Middle frontal gyrus (tissue), 1 donor: ENCODE data around the gene SPIC.
"Not testable (repeated sequence)": the region's sequence is repeated elsewhere in the genome, so short reads cannot be mapped to it uniquely, and the experiment has no call there.

Experiments
- DNase-seq: peaks from one replicate; pipeline ENCODE4 v3.0.0-alpha.2; 2015; ENCODE audit warnings: low spot score; ENCODE audit errors: extremely low spot score

SPIC gene

DNA sequence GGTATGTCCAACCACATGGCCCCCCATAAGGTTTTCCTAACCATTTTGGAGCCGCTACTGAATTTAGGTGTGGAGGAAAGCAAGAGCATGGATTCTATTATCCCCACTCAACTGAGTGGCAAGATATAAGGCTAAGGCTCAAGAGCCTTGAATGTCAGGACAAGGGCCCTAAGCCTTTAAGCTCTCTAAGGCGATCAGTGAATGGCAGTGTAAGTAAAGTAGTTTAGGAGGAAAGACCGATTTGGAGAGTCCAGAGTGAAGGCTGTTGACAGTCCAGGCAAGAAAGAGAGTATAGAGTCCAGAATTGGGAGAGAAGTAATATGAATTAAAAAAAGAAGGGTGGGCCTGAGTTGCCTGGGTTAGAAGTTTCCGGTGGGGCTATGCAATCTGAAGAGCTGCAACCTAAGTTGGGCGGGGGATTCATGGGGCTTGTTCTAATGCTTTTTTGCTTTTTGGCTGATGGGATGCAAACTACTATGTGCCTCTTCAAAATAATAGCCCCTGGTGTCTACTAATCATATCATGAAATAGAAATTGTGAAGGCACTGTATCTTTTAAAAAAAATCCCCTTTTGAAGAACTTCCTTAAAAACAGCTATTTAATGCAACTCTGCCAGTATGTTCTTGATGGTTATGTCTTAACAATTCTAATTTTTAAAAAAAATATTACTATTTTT lies at the start of gene SPIC:
Gene SPIC, plus strand, starts transcription at position 626 of the 676 bp plus-strand sequence. CDS start 1,569 bp downstream, outside the sequence.
- DNase-seq = no peak

DNA sequence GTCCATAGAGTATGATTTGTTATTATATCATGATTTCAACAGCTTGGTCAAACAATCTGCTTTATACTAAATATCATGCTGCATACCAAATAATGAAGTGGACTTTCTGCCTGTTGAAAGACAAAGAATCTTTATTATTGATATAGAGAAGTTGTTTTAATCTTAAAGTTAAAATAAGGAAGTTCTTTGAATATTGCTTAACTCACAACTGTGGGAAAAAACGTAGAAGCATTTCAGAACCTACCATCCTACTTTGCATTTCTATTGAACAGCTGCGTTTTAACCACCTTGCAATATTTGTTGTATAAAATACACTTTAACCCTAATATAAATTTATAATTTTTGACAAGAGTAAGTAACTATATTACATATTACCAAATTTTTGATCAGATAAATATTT lies 44.7 kb upstream of the SPIC start:
- DNase-seq = no peak

DNA sequence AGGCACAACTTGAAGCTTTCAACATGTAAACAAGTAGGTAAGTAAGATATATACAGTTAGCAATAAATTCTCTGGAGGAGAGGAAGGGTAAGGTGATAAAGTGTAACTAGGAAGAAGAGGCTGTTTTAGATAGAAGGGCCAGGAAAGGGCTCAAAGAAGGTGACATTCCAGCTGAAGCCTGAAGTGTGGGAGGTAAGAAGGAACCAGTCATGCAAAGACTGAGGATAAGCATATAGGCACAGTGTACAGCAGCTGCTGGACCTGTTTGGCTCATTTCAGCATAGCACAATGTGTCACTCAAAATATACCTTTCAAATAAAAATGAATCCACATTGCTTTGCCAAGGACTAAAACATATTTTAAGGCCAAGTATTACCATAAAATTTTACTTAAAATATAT lies 39.0 kb upstream of the SPIC start:
- no peak for DNase-seq

DNA sequence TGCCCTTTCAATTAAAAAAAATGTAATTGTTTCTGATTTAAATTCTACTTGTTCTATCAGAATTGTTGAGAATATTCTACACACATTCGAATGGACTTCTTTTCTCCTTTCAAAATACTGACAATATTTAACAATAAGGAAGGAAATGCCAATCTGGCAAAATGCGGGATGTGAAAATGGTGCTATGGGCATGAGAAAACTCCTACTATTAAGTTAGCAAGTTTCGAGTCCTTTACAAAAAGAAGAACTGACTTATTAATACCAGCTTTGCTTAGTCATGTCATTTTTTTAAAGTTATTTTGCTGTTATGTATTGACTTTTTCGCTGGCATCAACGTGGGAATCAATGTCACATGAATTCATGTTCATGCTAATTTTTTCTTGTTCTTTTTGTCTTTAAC lies 35.9 kb upstream of the SPIC start:
- DNase-seq = no peak

DNA sequence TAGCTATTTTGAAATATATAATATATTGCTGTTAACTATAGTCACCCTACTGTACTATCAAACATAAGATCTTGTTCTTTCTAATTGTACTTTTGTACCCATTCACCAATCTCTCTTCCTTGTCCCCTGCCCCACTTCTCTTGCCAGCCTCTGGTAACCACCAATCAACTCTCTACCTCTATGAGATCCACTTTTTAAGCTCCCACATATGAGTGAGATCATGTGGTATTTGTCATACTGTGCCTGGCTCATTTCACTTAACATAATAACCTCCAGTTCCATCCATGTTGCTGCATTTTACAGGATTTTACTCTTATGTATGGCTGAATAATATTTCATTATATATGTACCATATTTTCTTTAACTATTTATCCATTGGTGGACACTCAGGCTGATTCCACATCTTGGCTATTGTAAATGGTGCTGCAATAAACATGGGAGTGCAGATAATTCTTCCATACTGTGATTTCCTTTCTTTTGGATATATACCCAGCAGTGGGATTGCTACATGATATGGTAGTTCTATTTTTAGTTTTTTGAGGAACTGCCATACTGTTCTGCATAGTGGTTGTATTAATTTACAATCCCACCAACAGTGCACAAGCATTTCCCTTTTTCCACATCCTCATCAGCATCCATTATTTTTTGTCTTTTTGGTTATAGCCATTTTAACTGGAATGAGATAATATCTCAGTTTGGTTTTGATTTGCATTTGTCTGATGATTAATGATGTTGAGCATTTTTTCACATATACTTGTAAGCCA lies 33.5 kb upstream of the SPIC start:
- DNase-seq = no peak

DNA sequence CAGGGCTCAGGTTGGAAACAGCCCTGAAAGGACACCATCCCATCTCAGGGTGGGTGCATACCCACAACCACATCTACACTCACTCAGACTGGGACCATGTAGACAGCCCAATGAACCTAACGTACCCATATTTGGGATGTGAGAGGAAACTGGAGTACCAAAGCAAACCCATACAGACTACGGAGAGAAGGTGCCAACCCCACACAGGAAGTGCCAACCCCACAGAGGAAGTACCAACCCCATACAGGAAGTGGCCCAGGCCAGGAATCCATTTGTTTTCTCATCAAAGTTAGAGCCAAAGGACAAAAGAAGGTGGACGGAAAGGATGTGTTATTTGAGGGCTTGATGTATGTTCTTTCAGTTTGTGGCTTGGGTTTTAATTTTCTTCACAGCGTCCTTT lies 19.5 kb upstream of the SPIC start:
- no peak for DNase-seq

DNA sequence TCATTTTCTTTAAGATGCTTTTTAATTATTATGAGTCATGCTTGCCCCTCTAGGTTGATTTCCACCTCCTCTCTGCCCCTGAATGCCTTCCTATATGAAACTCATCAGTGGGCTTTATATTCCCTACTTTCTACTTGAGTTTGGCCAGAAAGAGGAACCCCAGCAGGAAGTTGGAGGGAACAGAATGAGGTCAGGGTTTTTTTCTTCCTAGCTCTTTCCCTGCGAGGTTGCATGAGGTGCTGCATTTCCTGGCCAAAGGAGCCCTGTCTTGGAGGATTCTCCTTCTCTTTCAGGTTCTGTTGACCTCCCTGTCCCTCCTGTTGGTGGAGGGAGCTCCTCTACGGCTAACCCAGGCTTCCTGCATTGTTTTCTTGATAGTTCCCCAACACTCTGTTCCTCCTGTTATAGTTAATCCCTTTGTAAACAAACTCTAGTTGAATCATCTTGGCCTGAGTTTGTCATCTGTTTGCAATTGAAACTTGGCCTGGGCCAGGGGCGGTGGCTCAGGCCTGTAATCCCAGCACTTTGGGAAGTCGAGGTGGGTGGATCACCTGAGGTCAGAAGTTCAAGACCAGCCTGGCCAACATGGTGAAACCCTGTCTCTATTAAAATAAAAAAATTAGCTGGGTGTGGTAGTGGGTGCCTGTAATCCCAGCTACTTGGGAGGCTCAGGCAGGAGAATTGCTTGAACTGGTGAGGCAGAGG lies 15.3 kb upstream of the SPIC start:
- DNase-seq = no peak

DNA sequence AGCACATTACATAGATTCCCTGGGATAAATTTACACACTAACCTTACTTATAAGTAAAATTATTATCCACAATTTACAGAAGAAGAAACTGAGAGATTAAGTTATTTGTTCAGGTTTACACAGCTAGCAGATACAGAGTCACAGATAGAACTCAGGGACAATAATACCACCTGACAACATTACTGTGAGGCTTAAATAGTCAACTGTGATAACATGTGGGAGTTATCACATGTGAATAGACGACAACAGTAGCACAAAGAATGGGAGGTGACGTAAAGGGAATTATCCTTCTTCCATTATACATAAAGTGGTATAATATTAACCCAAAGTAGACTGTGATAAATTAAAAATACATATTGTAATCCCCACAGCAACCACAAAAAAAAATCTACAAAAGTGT lies 6.2 kb upstream of the SPIC start:
- DNase-seq = no peak

DNA sequence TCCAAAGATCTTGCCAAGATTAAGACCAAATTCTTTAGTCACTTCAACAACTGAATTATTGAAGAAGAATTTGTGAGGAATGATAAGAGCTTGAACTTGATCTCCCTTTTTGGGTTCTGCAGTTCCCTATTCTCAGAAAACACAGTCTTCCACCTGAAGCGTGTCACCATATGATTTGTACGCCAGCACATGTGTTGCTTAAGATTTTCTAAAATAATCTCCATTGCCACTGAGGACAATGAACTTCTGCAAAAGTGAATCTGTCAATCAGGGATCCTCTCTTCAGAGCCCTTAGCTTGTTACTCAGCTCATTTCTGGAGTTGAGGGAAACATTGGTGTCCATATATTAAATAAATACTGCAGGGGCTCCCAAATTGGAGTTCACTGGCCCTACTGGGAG lies 4.2 kb upstream of the SPIC start:
- DNase-seq = no peak

DNA sequence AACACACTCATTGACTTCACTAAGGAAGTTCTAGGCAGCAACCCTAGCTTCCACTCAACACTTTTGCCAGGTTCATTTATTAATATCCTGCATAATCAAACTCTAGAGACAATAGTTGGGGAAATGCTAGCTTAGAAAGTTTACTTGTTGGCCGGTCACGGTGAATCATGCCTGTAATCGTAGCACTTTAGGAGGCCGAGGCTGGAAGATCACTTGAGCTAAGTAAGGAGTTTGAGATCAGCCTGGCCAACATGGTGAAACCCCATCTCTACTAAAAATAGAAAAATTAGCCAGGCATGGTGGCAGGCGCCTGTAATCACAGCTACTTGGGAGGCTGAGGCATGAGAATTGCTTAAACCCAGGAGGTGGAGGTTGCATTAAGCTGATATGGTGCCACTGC lies 3.3 kb upstream of the SPIC start:
- not testable (repeated sequence) for DNase-seq

DNA sequence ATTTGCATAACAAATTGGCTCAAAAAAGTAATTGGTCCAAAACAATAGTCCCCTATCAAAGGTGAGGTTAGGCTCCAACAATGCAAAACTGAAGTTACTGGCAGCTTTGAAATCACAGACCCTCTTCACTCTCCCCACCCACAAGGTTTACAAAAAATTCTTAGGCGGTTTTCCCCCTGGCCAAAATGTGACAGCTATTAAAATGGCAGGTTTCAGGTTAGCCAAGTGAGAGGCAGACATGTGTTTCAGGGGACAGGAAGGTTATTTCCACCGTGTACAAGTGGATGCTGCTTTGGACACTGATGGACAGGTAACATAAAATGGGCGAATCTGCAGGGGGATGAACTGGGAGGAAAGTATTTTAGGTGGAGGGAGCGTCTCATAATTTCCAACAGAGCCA lies 888 bp upstream of the SPIC start:
- DNase-seq = no peak

DNA sequence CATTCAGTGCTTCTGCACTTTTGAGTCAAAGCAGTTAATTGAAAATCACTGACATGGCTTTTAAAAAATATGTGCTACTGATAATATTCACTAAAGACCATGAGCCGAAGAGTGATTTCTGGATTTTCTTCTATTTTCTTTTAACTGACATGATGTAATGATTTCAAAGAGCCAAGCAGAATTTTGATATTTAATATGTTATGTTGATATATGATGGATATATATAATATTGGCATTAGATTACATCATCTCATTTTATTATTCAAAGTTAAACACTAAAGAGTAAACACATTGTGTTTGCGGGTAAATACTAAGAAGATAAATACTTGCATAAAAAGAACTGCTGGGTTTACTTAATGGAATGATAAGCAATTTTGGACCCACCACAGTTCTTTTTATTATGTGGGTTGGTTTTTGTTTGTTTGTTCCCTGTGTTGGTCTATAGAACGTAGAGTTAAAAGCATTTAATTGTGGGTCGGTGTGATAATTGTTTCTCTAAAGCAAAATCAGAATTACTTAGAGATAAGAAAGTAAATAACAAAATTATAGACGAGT lies 692 bp downstream of the SPIC start:
- no peak for DNase-seq

DNA sequence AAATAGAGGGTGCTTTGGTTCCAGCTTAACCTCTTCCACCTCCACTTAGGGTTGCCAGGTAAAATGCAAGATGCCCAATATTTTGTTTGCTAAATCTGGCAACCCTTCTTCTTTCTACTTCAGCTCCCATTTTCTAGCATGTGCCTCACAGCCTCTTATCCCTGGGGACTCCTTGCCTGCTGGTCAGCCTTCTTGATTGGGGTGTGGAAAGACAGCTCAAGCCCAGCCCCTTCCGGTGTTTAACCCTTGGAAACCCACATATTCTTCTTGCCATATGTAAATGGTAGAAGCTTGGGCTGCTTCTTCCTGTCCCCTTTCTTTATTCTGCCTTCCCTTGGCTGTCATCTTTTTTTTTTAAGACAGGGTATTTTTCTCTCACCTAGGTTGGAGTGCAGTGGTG lies 5.7 kb downstream of the SPIC start:
- no peak for DNase-seq

DNA sequence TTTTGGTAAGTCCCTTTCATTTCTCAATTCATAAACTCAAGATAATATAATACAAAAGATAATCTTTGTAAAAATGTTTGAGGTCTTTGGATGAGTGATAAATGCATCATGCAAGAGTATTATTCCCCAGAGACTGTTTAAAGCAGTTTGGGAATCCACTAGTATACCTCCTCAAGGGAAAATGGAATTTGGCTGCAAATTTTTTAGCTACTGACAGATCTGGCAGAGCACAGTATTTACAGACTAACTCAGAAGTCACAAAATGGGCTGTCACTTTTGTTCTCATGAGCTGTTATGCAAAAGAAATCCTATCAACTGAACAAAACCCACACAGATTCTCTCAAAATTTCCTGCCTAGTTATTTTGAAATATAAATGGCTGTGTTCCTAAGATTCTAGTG lies 9.9 kb downstream of the SPIC start:
- peak; percentile 36 for DNase-seq

DNA sequence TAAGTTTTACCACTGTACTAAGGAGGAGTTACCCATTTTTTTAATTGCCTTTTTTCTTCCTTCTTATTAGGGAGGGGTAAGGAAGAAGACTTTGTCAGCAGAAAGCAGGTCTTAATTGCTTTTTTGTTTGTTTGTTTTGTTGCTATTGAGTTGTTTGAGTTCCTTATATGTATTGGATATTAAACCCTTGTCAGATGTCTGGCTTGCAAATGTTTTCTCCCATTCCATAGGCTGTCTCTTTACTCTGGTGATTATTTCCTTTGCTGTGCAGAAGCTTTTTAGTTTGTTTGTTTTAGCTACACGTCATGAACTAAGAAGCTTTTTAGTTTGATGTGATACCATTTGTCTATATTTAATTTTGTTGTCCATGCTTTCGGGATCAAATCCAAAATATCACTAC lies 13.3 kb downstream of the SPIC start:
- no peak for DNase-seq

DNA sequence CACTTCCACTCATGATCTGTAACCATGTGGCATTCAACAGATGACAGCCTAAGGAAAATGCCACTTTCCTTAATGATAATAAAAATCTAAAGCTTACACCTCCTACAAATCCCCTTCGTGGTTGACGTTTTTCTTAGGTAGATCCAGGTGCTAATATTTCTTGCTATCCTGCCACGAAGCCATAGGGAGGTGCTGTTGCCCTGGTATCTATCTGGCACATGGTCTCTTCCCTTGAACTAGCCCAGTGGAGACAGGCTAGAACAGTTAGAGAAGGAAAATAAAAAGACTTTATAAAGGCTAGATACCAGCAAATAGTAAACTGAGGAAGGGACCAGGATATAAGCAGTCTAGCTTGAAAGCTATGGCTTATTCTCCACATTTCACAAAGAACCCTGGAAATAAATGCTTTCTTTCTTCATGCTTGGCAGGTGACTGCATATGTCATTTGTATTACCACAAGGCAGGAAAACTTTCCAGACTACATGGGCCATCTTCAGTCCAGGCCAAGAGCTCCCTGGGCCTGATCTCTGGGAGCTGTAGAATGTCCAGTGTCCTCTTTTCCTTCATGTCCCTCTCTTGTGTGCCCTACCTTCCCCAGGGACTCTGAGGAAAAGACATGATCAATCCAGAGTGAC lies 15.3 kb downstream of the SPIC start:
- DNase-seq = no peak

DNA sequence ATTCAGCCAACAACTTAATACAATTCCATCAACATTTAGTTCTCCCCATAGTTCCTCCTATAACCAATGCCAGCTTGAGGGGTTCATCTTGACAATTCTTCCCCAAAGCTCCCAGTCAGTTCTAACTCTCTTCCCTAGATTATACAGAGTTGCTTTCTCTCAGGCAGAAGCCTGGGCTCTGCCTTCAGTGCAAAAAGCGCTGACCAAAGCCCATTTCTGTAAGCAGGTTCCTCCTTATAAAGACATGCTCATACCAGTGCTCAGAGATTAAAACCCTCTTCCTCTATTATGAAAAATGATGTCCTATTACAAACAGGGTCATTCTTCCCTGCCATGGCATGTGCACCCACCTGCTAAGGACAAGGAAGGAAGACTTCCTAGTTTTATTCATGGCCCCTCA lies 16.2 kb downstream of the SPIC start:
- DNase-seq = no peak

DNA sequence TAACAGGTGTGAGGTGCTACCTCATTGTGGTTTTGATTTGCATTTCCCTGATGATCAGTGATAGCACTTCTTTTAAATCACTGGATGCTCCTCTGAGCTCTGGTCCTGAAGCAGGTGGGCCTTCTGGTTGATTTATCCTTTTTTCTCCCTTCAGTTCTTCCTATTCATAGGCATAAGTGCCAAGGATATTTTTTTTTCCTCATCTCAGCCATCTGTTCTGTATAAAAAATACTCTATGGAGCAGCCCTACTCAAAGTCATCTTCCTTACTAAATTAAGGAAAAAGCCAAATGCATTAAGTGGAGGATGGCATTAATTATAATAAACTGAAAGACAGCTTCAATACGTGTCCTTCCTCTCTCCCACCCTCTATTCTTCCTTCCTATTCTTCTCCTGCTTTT lies 18.4 kb downstream of the SPIC start:
- DNase-seq = no peak

DNA sequence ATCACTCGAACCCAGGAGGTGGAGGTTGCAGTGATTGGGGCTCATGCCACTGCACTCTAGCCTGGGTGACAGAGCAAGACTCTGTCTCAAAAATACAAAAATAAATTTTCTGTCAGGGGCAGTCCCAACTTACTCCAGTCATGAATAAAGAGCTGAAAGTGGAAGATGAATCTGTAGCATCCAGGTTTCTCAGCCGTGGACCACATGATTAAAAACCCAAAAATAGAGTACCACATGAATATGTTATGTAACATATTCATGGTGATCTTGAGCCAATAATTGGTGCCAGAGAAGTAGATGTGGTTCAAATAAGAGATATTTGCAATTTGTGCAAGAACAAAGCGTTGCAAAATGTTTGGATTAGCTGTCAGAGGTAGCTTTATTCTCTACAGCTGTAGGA lies 23.1 kb downstream of the SPIC start:
- DNase-seq = no peak

DNA sequence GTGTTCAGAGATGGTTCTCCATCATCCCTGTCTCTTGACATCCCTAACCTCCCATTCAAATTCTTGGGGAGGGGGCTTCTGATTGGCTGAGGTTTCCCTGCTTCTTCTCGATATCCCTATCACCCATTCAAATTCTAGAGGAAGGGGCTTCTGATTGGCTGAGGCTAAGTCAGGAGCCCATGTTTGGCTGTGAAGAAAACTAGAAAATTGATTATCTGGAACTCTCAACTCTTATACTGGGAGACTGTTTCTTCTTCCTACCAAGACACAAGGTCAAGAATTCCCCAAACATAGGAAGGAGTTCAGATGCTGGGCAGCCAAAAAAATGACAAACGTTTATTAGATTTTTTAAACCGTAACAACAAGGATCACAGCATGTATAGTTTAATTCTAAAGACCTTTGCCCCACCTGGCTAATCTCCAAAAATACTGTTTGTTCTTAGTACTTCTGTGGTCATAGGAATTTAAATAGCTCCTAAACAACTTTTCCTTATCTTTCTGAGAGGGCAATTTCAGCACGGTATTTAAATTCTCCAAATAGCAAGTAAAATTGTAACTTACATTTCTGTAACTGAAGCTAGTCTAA lies 26.4 kb downstream of the SPIC start:
- DNase-seq = no peak

DNA sequence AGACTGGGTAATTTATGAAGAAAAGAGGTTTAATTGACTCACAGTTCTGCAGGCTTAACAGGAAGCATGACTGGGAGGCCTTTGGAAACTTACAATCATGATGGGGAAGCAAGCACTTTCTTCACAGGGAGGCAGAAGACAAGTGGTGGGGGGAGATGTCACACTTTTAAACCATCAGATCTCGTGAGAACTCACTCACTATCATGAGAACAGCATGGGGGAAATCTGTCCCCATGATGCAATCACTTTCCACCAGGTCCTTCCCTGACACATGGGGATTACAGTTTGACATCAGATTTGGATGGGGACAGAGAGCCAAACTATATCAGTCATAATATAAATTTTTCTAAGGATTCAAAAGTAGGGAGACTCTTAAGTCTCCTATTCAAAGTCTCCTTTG lies 46.0 kb downstream of the SPIC start:
- no peak for DNase-seq
